PC-3 (cell line): ENCODE data around the gene ANKRD11. TPM values are rescaled to one million over a fixed set of nuclear protein-coding genes. Genes with fewer than 3 reads are reported as not detected.

Experiments
- ATAC-seq: fragments of 200-7000 bp; cut with Tn5 transposase; 2 replicates; pipeline ENCODE4 v1.9.1; 2020; ENCODE audit warnings: mild to moderate bottlenecking, moderate library complexity
- BruUV-seq: library from RNA; stranded (reverse); fragments of 400-500 nt; replicated peaks from 2 replicates; lab custom pipeline; 2021; lab: Mats Ljungman, UMichigan
- CTCF ChIA-PET: fragments of 300-600 bp; sonication (Branson Sonifier 250); formaldehyde crosslinking; loops from one replicate; lab custom pipeline; 2022; ENCODE audit warnings: antibody characterized with exemption; lab: Charles Lee
- POLR2A ChIA-PET: fragments of 300-600 bp; sonication (Branson Sonifier 250); formaldehyde crosslinking; loops from one replicate; lab custom pipeline; 2022; ENCODE audit warnings: antibody characterized with exemption; ENCODE audit not compliant: unreplicated experiment; lab: Charles Lee
- DNase-seq: peaks from one replicate; pipeline ENCODE4 v3.0.0-alpha.2; 2015
- H2AFZ ChIP-seq: fragments of 300-600 bp; sonication (generic); 2 replicates; pipeline ENCODE4 v1.6.0; 2016; ENCODE audit warnings: antibody characterized with exemption, low read length
- H3F3A ChIP-seq: fragments of 300-600 bp; sonication (generic); one replicate; pipeline ENCODE4 v1.6.0; 2017; ENCODE audit warnings: antibody characterized with exemption, low read length, control low read depth, mild to moderate bottlenecking; ENCODE audit not compliant: unreplicated experiment
- H3K27ac ChIP-seq: fragments of 300-600 bp; sonication (generic); 2 replicates; pipeline ENCODE4 v1.5.1; 2016; ENCODE audit warnings: mild to moderate bottlenecking, low read length
- H3K27me3 ChIP-seq: fragments of 300-600 bp; sonication (generic); 2 replicates; pipeline ENCODE4 v1.6.1; 2016; ENCODE audit warnings: low read length, mixed read lengths
- H3K36me3 ChIP-seq: fragments of 300-600 bp; sonication (generic); 2 replicates; pipeline ENCODE4 v1.6.1; 2016; ENCODE audit warnings: low read depth, mixed run types, low read length, mixed read lengths
- H3K4me1 ChIP-seq: fragments of 300-600 bp; sonication (generic); 2 replicates; pipeline ENCODE4 v1.5.1; 2016; ENCODE audit warnings: low read length; ENCODE audit not compliant: insufficient read depth
- H3K4me2 ChIP-seq: fragments of 300-600 bp; sonication (generic); 2 replicates; pipeline ENCODE4 v1.6.0; 2016; ENCODE audit warnings: low read length
- H3K4me3 ChIP-seq: fragments of 300-600 bp; sonication (generic); 2 replicates; pipeline ENCODE4 v1.5.1; 2016; ENCODE audit warnings: mild to moderate bottlenecking, low read length, mixed read lengths
- H3K79me2 ChIP-seq: fragments of 300-600 bp; sonication (generic); 2 replicates; pipeline ENCODE4 v1.6.1; 2017; ENCODE audit warnings: low read length, mixed read lengths
- H3K9ac ChIP-seq: fragments of 300-600 bp; sonication (generic); 2 replicates; pipeline ENCODE4 v1.6.0; 2016; ENCODE audit warnings: mild to moderate bottlenecking, low read length
- H3K9me2 ChIP-seq: fragments of 300-600 bp; sonication (generic); replicated peaks from 2 replicates; pipeline ENCODE4 v1.6.1; 2016; ENCODE audit warnings: mixed run types, low read length, mixed read lengths
- H3K9me3 ChIP-seq: fragments of 300-600 bp; sonication (generic); 2 replicates; pipeline ENCODE4 v1.6.1; 2016; ENCODE audit warnings: low read length, mixed read lengths
- H4K20me1 ChIP-seq: fragments of 300-600 bp; sonication (generic); 2 replicates; pipeline ENCODE4 v1.6.1; 2016; ENCODE audit warnings: low read length, mixed read lengths
- CTCF ChIP-seq: fragments of 300-600 bp; sonication (generic); conservative IDR thresholded peaks from 2 replicates; pipeline ENCODE4 v1.5.1; 2017; ENCODE audit warnings: antibody characterized with exemption, low read depth, mild to moderate bottlenecking, low read length
- EZH2 ChIP-seq: fragments of 300-600 bp; sonication (generic); IDR thresholded peaks from one replicate; pipeline ENCODE4 v1.6.1; 2017; ENCODE audit warnings: antibody characterized with exemption, mild to moderate bottlenecking, low read length; ENCODE audit not compliant: unreplicated experiment
- EZH2phosphoT487 ChIP-seq: fragments of 300-600 bp; sonication (generic); IDR thresholded peaks from 2 replicates; pipeline ENCODE4 v1.6.1; 2018; ENCODE audit warnings: mild to moderate bottlenecking, antibody characterized with exemption, low read length, borderline replicate concordance
- intact Hi-C: fragments of 100-400 bp; cut with micrococcal nuclease; formaldehyde crosslinking; loops from 2 replicates; pipeline ENCODE4 v1.9.0; 2023
- total RNA-seq: library from RNA; depleted of rRNA; stranded (reverse); fragments of >200 nt; gene quantifications from 2 replicates; pipeline ENCODE4 v1.2.3, GENCODE V29; 2014

Gene ANKRD11
- total RNA-seq, 1 experiment from 2014 or later: 65.0 TPM

- peaks cover 4% of the 10 kb centered on the region for H3F3A ChIP-seq
- ATAC-seq: peak; percentile 81
- H4K20me1 ChIP-seq: peaks cover 23% of the 10 kb centered on the region; the same call in 1 of the 2 replicates
These were observed 125.3 kb downstream of the ANKRD11 start for GRCh38 chr16:89365044-89365467.

GRCh38 chr16:89364606-89365005 lies 125.8 kb downstream of the ANKRD11 start:
- no peaks in the 10 kb centered on the region for H3K9me3 ChIP-seq
- no TSS peak for BruUV-seq
- POLR2A ChIA-PET: interaction anchor here (0.6 kb wide), 2 partner anchors 19 to 127 kb away, joined by 4 to 11 read pairs; no protein-coding TSS in a partner anchor
- H3K4me1 ChIP-seq: peaks cover 27% of the 10 kb centered on the region
- H3K36me3 ChIP-seq: peaks cover 3% of the 10 kb centered on the region; the same call in 1 of the 2 replicates
- ATAC-seq (peak; percentile 64), DNase-seq (no peak)
- CTCF ChIA-PET: no interaction called here
- peak overlapping the region; percentile 71 for H3K9ac ChIP-seq
- peaks cover 19% of the 10 kb centered on the region; the same call in 1 of the 2 replicates for H4K20me1 ChIP-seq
- no peaks in the 10 kb centered on the region for H3K9me2 ChIP-seq
- H3K27ac ChIP-seq: peak overlapping the region; percentile 97
- no peaks in the 10 kb centered on the region for H3K27me3 ChIP-seq
- no peak overlapping the region for H2AFZ ChIP-seq
- TF ChIP-seq EZH2phosphoT487: no peak
- no peak for TF ChIP-seq EZH2
- no peak for TF ChIP-seq CTCF
- H3K4me3 ChIP-seq: peak overlapping the region; percentile 17; the same call in 1 of the 2 replicates
- peaks cover 93% of the 10 kb centered on the region for H3K79me2 ChIP-seq
- peaks cover 4% of the 10 kb centered on the region for H3F3A ChIP-seq
- H3K4me2 ChIP-seq: peak overlapping the region; percentile 54
- intact Hi-C loops: loop anchor here (2.0 kb wide), 1 partner anchor 42 kb away; no protein-coding TSS in a partner anchor

More at GRCh38 chr16:89365044-89365467, 125.3 kb downstream of the ANKRD11 start:
- no TSS peak for BruUV-seq
- H3K4me2 ChIP-seq: peak overlapping the region; percentile 57
- 0 out of 2 replicates have a peak, but pooled peaks cover 3% of the 10 kb centered on the region for H3K36me3 ChIP-seq
- peak overlapping the region; percentile 74 for H3K9ac ChIP-seq
- peak overlapping the region; percentile 97 for H3K27ac ChIP-seq
- H3K9me3 ChIP-seq: no peaks in the 10 kb centered on the region
- no peaks in the 10 kb centered on the region for H3K27me3 ChIP-seq
- peak; percentile 81 for DNase-seq
- H3K9me2 ChIP-seq: no peaks in the 10 kb centered on the region
- no peak overlapping the region for H3K4me3 ChIP-seq
- intact Hi-C loops: loop anchor here (2.0 kb wide), 1 partner anchor 42 kb away; no protein-coding TSS in a partner anchor
- POLR2A ChIA-PET: interaction anchor here (0.6 kb wide), 1 partner anchor 19 kb away, joined by 4 read pairs; no protein-coding TSS in a partner anchor
- TF ChIP-seq EZH2 (no peak), CTCF (no peak), EZH2phosphoT487 (no peak)
- CTCF ChIA-PET: interaction anchor here (0.6 kb wide), 1 partner anchor 76 kb away, joined by 3 read pairs; no protein-coding TSS in a partner anchor
- no peak overlapping the region for H2AFZ ChIP-seq
- peaks cover 32% of the 10 kb centered on the region for H3K4me1 ChIP-seq
- peaks cover 93% of the 10 kb centered on the region for H3K79me2 ChIP-seq
